Measurements from ENCODE around the gene PDZD2. TPM values are rescaled to one million over a fixed set of nuclear protein-coding genes. Genes with fewer than 3 reads are reported as not detected.
A peak's percentile ranks its signal among the peaks of the same experiment; 100 is the strongest.

The PDZD2 gene
- total RNA-seq, 2 experiments from 2014 or later: 0.42 TPM; not detected in 1

DNA sequence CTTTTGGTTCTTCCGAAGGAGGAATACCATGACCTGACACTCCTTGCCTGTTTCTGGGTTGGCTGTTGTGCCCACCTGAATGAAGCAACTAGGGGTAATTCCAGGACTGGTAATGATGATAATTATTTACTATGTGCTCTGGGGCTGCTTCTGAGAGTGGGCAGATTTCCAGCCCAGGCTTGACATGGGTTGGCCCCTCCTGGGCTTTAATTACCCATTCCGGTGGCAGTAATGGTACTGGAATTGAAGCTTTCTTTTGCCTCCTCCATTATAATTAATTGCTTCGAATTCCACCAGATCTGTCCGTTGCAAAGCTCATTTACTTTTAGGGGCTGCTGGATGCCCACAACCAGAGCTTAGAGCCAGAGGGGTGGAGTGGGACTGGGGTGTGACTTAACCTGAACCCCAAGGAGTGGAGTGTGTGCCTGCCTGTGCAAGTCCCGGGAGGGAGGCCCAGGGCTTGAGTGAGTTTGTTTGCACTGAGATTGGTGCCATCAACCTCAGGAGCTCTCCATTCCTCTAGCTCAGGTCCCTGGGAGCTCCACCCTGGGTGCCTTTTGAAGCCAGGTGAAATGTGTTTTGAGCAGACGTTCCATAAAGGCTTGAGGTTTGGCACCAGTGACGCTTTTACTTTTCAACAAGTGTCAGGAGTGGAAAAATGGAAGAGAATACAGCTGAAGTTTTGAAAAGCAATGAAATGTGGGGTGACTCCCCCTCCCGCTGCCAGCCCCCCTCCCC is 214.6 kb downstream of the PDZD2 start:
- no peak for DNase-seq
- H3K4me3 Mint-ChIP-seq: no peak overlapping the region
- H3K36me3 Mint-ChIP-seq: no peaks in the 10 kb centered on the region
- peaks cover 16% of the 10 kb centered on the region for H3K4me1 Mint-ChIP-seq
- H3K27ac Mint-ChIP-seq: no peak overlapping the region
- peaks cover 13% of the 10 kb centered on the region for H3K27me3 Mint-ChIP-seq
- H3K9me3 Mint-ChIP-seq: peaks cover 1% of the 10 kb centered on the region

GRCh38 chr5:31854181-31855133 is 215.5 kb downstream of the PDZD2 start:
- DNase-seq: peak; percentile 11

GRCh38 chr5:31855134-31856040 is 216.5 kb downstream of the PDZD2 start:
- Mint-ChIP-seq H3K27ac (peak overlapping the region; percentile 10), H3K9me3 (peaks cover 17% of the 10 kb centered on the region), H3K36me3 (peaks cover 11% of the 10 kb centered on the region), H3K27me3 (peaks cover 13% of the 10 kb centered on the region), H3K4me1 (peaks cover 18% of the 10 kb centered on the region), H3K4me3 (peak overlapping the region; percentile 78)
- DNase-seq: peak; percentile 16

More at GRCh38 chr5:31854181-31855133, 215.5 kb downstream of the PDZD2 start:
- Mint-ChIP-seq H3K27me3 (peaks cover 13% of the 10 kb centered on the region), H3K4me3 (peak overlapping the region; percentile 78), H3K9me3 (peaks cover 8% of the 10 kb centered on the region), H3K4me1 (peaks cover 16% of the 10 kb centered on the region), H3K36me3 (peaks cover 7% of the 10 kb centered on the region), H3K27ac (no peak overlapping the region)

GRCh38 chr5:31859096-31859495 is 220.2 kb downstream of the PDZD2 start:
- Mint-ChIP-seq H3K4me3 (no peak overlapping the region), H3K27me3 (peaks cover 13% of the 10 kb centered on the region)
- DNase-seq: no peak

GRCh38 chr5:31860278-31860677 is 221.3 kb downstream of the PDZD2 start:
- no peak overlapping the region for H3K4me3 Mint-ChIP-seq
- H3K9me3 Mint-ChIP-seq: peaks cover 18% of the 10 kb centered on the region
- H3K27ac Mint-ChIP-seq: no peak overlapping the region
- H3K27me3 Mint-ChIP-seq: peaks cover 6% of the 10 kb centered on the region
- no peak for DNase-seq
- H3K4me1 Mint-ChIP-seq: peaks cover 26% of the 10 kb centered on the region
- H3K36me3 Mint-ChIP-seq: peaks cover 11% of the 10 kb centered on the region

More at GRCh38 chr5:31859096-31859495, 220.2 kb downstream of the PDZD2 start:
- Mint-ChIP-seq H3K9me3 (peaks cover 18% of the 10 kb centered on the region), H3K4me1 (peaks cover 23% of the 10 kb centered on the region), H3K27ac (no peak overlapping the region), H3K36me3 (peaks cover 11% of the 10 kb centered on the region)

DNA sequence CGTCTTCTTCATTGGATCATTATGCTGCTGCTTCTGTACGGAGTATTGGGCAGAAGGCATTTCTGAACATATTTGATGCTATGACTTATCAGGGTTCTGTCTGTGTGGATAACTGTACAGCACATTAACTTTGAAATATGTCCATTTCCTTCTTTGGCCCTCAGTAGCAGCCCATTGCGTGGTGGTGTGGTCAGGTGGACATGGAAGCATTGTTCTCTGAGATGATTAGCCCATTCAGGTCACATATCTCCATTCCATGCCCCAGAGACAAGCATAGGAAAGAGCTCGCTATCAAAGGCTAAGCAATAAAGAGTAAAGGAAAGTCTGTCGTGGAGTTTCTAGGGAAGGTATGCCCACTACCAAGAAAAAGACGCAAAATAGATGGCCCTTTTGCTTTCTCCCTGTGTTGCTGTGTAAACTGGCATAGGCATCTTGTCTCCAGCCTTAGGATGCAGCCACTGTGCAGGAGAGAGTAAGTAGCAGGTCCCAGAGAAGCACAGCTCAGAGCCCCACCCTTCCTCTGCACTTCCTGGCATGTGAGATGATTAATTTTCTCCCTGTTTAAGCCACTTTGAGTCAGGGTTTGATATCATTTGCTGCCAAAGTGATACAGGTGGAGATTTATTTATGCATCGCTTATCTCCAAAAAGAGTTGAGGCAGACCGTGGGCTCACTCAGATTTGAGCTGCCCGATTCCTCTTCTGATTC is 221.9 kb downstream of the PDZD2 start:
- Mint-ChIP-seq H3K27me3 (peaks cover 3% of the 10 kb centered on the region), H3K4me1 (peaks cover 21% of the 10 kb centered on the region), H3K27ac (no peak overlapping the region), H3K4me3 (no peak overlapping the region), H3K36me3 (peaks cover 11% of the 10 kb centered on the region), H3K9me3 (peaks cover 18% of the 10 kb centered on the region)
- DNase-seq: no peak

GRCh38 chr5:31861601-31862000 is 222.7 kb downstream of the PDZD2 start:
- no peak for DNase-seq
- H3K36me3 Mint-ChIP-seq: peaks cover 11% of the 10 kb centered on the region
- no peak overlapping the region for H3K4me3 Mint-ChIP-seq
- H3K4me1 Mint-ChIP-seq: peaks cover 29% of the 10 kb centered on the region
- peaks cover 18% of the 10 kb centered on the region for H3K9me3 Mint-ChIP-seq
- peak overlapping the region; percentile 39 for H3K27ac Mint-ChIP-seq
- no peaks in the 10 kb centered on the region for H3K27me3 Mint-ChIP-seq

- no peak for DNase-seq
- Mint-ChIP-seq H3K4me1 (peaks cover 41% of the 10 kb centered on the region), H3K9me3 (peaks cover 15% of the 10 kb centered on the region), H3K27me3 (no peaks in the 10 kb centered on the region), H3K4me3 (no peak overlapping the region), H3K36me3 (peaks cover 8% of the 10 kb centered on the region), H3K27ac (no peak overlapping the region)
Measured at GRCh38 chr5:31863991-31864411, 225.1 kb downstream of the PDZD2 start.

DNA sequence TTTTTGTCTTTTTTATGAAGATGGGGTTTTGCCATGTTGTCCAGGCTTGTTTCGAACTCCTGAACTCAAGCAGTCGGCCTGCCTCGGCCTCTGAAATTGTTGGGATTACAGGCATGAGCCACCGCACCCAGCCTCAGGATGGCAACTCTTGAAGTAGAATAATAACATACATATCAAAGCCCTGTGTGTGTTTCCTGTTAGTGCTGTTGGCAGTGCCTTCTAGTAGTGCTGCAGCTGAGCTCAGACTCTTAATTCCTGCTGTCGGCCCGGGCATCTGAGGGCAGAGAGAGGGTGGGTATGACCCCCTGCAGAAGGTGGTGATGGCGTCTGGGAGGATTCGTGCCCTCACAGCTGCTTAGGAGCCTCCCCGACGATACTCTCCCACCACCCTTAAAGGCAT is 227.2 kb downstream of the PDZD2 start:
- H3K9me3 Mint-ChIP-seq: no peaks in the 10 kb centered on the region
- H3K27me3 Mint-ChIP-seq: no peaks in the 10 kb centered on the region
- no peak for DNase-seq
- H3K4me1 Mint-ChIP-seq: peaks cover 44% of the 10 kb centered on the region
- no peaks in the 10 kb centered on the region for H3K36me3 Mint-ChIP-seq
- H3K27ac Mint-ChIP-seq: peak overlapping the region; percentile 62
- H3K4me3 Mint-ChIP-seq: peak overlapping the region; percentile 5

- DNase-seq: no peak
- Mint-ChIP-seq H3K36me3 (no peaks in the 10 kb centered on the region), H3K9me3 (no peaks in the 10 kb centered on the region), H3K27ac (peak overlapping the region; percentile 29), H3K27me3 (no peaks in the 10 kb centered on the region), H3K4me1 (peaks cover 37% of the 10 kb centered on the region), H3K4me3 (peak overlapping the region; percentile 2)
Measured at GRCh38 chr5:31867219-31867618, 228.3 kb downstream of the PDZD2 start.

DNA sequence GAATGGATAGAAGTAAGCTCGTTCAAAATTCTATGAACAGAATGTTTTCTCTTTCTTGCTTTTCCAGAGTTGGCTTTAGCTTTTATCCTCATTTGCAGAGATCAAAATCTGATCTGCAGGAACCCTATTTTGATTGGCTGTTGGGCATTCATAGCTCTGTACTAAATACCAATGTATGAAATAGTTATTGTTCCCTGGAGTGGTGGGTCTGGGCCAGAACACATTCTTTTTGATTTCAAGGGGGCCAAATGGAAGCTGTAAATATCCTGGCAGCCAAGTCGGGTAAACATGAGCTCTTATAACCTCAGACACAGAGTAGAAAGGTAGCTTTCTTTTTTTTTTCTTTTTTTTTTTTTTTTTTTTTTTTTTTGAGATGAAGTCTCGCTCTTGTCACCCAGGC is 241.5 kb downstream of the PDZD2 start:
- Mint-ChIP-seq H3K36me3 (no peaks in the 10 kb centered on the region), H3K27me3 (no peaks in the 10 kb centered on the region), H3K4me1 (no peaks in the 10 kb centered on the region), H3K4me3 (no peak overlapping the region), H3K9me3 (no peaks in the 10 kb centered on the region), H3K27ac (no peak overlapping the region)
- no peak for DNase-seq

GRCh38 chr5:31884896-31885295 is 246.0 kb downstream of the PDZD2 start:
- Mint-ChIP-seq H3K27me3 (no peaks in the 10 kb centered on the region), H3K4me1 (no peaks in the 10 kb centered on the region), H3K27ac (no peak overlapping the region), H3K9me3 (no peaks in the 10 kb centered on the region), H3K36me3 (no peaks in the 10 kb centered on the region), H3K4me3 (no peak overlapping the region)
- no peak for DNase-seq

GRCh38 chr5:31886206-31886605 is 247.3 kb downstream of the PDZD2 start:
- DNase-seq: no peak
- Mint-ChIP-seq H3K4me1 (no peaks in the 10 kb centered on the region), H3K36me3 (no peaks in the 10 kb centered on the region), H3K27me3 (no peaks in the 10 kb centered on the region), H3K4me3 (no peak overlapping the region), H3K27ac (no peak overlapping the region), H3K9me3 (no peaks in the 10 kb centered on the region)

GRCh38 chr5:31887556-31887955 is 248.6 kb downstream of the PDZD2 start:
- Mint-ChIP-seq H3K36me3 (no peaks in the 10 kb centered on the region), H3K27ac (no peak overlapping the region), H3K27me3 (no peaks in the 10 kb centered on the region), H3K4me3 (no peak overlapping the region), H3K9me3 (no peaks in the 10 kb centered on the region), H3K4me1 (no peaks in the 10 kb centered on the region)
- no peak for DNase-seq
